HG03095 (cell line): Measurements from ENCODE around the gene JAK1.
A peak's percentile ranks its signal among the peaks of the same experiment; 100 is the strongest.
"Not testable (repeated sequence)": the region's sequence is repeated elsewhere in the genome, so short reads cannot be mapped to it uniquely, and the experiment has no call there.

Experiments
- ATAC-seq: cut with Tn5 transposase; IDR thresholded peaks from one replicate; pipeline ENCODE4 v1.9.1; 2021; ENCODE audit warnings: moderate library complexity; ENCODE audit not compliant: unreplicated experiment

JAK1 gene

GRCh38 chr1:64844175-64844574, 122.2 kb downstream of the JAK1 start:
- ATAC-seq: no peak

GRCh38 chr1:64843675-64844074, 122.7 kb downstream of the JAK1 start:
- ATAC-seq: no peak

GRCh38 chr1:64842224-64842623, 124.1 kb downstream of the JAK1 start:
- ATAC-seq: no peak

DNA sequence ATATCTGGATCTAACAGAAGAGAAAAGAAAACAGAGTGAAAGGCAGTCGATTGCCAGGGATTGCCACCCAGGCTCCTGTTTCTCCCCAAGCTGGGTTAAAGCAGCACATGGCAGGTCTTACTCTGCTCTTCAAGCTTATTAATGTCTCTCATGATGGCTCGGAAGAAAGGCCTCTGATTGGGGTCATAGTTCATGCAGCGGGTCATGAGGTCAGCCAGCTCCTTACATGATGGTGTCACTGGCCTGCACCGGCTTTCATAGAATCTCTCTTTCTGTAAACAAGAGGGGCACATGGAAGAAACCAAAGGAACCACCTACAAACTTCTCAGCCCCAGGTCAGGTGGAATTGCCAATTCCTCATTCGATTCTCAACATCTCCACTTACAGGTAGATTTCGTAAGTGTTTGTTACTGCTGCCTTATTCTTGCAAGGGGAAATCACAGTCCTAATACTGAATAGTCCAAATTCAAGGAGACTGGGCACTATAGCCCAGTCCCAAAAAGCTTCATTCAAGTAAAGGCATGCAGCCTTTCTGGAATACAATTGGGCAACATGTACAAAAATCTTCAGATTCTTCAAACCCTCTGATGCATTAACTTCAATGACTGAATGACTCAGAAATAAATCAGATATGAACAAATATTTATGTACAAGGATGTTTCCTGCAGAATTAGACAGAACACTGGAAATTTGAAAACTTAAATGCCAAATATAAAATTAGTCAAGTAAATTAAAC, 124.9 kb downstream of the JAK1 start:
- no peak for ATAC-seq

GRCh38 chr1:64839732-64840405, 126.5 kb downstream of the JAK1 start:
- no peak for ATAC-seq

GRCh38 chr1:64839261-64839660, 127.1 kb downstream of the JAK1 start:
- no peak for ATAC-seq

GRCh38 chr1:64838486-64838885, 127.9 kb downstream of the JAK1 start:
- no peak for ATAC-seq

DNA sequence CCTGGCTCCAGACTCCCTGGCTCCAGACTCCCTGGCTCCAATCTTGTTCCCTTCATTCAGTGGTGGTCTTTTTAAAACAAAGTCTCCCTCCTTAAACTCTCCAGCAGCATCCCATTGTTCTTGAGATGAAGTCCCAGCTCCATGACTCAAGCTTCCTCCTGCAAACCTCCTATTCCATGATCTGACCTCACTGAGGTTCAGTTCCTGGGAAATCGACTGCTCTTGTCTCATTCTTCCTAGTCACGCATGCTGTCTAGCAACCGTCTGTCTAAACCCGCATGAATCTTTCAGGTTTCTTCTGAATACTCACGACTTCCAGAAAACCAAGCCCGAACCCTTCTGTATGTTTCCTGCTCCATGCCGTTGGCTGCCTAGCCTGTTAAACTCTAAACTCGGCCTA, 129.5 kb downstream of the JAK1 start:
- no peak for ATAC-seq

DNA sequence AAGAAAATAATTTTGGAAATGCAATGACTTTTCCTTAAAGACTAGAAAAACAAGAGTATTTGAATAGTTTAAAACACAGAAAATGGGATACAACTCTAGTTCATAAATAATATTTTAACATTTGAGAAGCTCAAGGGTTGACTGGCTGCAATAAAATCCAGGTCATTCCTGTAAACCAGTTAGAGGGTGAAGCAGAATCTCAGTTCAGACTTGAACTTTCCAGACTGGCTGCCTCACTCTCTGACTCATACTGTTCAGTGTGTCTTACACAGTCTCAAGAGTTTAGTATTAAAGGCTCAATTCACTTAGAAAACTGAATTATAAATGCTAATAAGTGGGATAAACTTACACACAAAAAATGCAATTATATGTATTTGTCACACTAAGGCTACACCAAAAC, 131.6 kb downstream of the JAK1 start:
- ATAC-seq: no peak

GRCh38 chr1:64830030-64830651, 136.2 kb downstream of the JAK1 start:
- ATAC-seq: no peak

GRCh38 chr1:64829411-64830029, 136.8 kb downstream of the JAK1 start:
- no peak for ATAC-seq

- ATAC-seq: no peak
These were observed 137.5 kb downstream of the JAK1 start for GRCh38 chr1:64828829-64829228.

DNA sequence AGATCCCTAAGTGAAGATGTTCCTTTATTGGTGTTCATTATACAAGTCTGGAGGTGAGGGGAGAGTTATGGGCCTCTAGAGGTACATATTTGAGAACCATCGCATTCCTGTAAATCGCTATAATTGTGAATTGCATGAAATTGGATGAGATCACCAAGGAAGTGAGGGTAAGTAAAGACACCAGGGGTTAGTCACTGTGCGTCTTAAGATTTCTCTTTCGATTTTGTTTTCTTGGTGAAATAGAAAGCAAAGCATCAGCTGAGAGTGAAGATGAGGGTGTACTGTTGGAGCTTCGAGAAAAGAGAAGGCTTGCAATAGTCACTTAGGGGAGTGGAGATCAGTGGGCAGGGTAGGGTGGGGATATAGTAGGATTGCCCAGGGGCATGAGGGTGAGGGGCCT, 139.4 kb downstream of the JAK1 start:
- ATAC-seq: no peak

DNA sequence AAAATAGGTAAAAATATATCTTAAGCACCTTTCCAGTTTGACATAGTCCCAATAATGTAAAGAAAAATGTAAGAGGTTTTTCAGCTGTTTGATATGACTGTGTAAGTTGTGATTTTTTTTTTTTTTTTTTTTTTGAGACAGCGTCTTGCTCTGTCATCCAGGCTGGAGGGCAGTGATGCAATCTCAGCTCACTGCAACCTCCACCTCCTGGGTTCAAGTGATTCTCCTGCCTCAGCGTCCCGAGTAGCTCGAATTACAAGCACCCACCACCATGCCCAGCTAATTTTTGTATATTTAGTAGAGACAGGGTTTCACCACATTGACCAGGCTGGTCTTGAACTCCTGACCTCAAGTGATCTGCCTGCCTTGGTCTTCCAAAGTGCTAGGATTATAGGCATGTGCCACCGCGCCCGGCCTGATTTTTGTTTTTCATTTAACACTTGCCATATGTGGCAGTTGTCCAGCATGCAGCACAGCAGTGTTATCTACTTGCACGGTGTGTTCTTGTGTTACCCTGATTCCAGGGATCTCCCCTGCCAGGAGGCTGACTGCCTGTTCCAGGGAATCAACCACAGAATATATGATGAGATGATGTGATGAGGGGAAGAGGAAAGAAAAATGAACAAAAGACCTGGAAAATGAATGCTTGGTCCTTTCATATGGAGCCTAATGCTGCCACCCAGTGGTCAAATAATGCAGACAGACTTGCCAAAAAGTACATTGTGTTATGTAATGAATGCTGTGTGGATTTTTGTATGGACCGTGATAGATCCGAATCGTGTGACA, 142.5 kb downstream of the JAK1 start:
- ATAC-seq: peak; percentile 68

- ATAC-seq: no peak
These were observed 143.7 kb downstream of the JAK1 start for GRCh38 chr1:64822621-64823020.

GRCh38 chr1:64820572-64820971, 145.8 kb downstream of the JAK1 start:
- ATAC-seq: not testable (repeated sequence)

GRCh38 chr1:64817364-64817763, 149.0 kb downstream of the JAK1 start:
- not testable (repeated sequence) for ATAC-seq

- no peak for ATAC-seq
These were observed 151.9 kb downstream of the JAK1 start for GRCh38 chr1:64814427-64814826.

GRCh38 chr1:64811131-64811530, 155.2 kb downstream of the JAK1 start:
- ATAC-seq: no peak

DNA sequence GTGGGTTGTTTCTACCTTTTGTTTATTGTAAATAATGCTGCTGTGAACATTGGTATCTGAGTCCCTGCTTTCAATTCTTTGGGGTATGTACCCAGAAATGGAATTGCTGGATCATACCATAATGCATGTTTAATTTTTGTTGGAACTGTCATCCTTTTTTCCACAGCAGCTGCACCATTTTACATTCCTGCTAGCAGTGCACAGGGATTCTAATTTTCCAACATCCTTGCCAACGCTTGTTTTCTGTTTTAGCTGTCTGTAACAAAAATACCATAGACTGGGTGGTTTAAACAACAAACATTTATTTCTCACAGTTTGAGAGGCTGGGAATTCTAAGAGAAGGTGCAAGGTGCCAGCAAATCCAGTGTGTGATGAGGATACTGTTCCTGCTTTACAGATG, 156.3 kb downstream of the JAK1 start:
- ATAC-seq: no peak

- ATAC-seq: no peak
These were observed 157.0 kb downstream of the JAK1 start for GRCh38 chr1:64809309-64809708.
